Right renal pelvis (tissue), 4 donors: Measurements from ENCODE around the gene TMEM117. TPM values are rescaled to one million over a fixed set of nuclear protein-coding genes. Genes with fewer than 3 reads are reported as not detected.

Experiments used
- DNase-seq, 4 donors: peaks; one replicate each; pipeline ENCODE4 v3.0.0-alpha.2; 2013; ENCODE audit warnings: low read depth in 4 of 4, low spot score in 3 of 4, missing footprints in 1 of 4
- polyA plus RNA-seq, 4 donors: library from polyadenylated mRNA; unstranded; fragments of 120-200 nt; gene quantifications; one replicate each; pipeline ENCODE4 v1.2.1, GENCODE V29; 2013; ENCODE audit not compliant: insufficient read length in 4 of 4

TMEM117 gene
- 10 to 100 TPM; 12.1 to 16.4 (median 15.2) TPM for polyA plus RNA-seq

DNA sequence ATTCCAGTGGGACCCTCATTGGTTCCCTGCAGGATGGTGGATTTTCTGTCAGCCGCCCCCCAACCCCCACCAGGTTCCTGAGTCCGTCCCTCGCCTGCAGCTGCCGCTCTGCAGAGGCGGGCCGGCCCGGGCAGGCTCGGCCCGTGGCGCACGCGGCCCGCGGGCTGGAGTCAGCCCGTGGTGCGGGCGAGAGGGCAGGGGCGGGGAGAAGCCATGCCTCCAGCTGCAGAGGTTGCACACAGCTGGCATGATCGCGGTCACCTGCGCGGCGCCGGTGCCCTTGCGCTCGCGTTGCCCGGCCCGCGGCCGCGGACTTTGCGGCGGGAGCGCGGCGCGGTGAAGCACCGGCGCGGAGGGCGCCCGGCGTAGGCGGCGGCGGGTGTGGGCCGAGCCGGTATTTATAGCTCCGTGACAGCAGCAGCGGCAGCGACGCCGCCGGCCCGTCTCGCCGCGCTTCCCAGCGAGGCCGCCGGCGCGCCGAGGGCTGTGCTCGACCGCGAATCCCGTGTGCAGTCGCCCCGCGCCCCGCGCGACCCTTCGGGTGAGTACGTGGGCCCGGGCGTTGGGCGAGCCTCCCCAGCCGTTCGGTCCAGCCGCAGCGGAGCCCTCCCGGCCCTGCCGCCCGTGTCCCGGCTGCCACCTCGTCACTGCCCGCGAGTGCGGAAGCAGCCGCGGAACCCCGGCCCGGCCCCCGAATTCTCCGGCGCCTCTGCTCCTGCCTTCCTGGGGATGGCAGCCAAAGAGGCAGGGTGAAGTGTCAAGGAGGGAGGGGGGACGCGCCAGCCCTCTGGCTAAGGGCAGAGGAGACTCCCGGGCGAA, at the start of gene TMEM117:
TMEM117 (plus strand) TSS at position 426 of the 819 bp plus-strand sequence.
- peak in 3 of 4 donors; percentile 32 to 64 (median 46) for DNase-seq

DNA sequence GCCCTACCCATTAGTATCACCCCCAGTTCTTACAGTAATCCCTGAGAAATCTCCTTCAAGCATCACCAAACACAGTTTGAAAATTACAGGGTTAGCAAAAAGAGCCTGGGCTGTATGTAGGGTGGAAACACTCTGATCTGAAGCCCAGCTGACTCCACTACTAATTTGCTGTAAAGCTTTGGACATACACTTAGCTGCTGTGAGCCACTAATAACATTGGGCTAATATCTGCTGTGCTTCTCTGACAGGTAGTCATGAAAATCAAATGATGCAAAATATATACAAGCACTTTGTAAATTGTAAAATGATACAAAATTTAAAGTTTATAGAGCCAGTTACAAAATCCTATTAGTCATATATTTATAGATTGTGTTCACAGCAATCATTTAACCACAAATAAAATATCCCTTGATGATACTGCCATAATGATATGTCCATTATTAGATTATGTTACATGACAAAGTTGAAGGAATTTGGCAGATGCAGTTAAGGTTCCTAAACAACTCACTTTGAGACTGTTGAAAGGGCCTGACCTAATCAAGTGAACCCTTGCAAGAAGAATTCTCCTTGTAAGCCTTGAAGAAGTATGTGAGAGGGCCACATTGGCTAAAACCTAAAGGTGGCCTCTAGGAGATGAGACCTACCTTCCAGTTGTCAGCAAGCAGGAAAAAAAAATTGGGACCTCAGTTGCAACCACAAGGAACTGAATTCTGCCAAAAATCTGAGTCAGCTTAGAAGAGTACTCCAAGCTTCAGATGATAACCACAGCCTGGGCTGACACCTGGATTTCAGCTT, 48.8 kb upstream of the TMEM117 start:
- no peak for DNase-seq

DNA sequence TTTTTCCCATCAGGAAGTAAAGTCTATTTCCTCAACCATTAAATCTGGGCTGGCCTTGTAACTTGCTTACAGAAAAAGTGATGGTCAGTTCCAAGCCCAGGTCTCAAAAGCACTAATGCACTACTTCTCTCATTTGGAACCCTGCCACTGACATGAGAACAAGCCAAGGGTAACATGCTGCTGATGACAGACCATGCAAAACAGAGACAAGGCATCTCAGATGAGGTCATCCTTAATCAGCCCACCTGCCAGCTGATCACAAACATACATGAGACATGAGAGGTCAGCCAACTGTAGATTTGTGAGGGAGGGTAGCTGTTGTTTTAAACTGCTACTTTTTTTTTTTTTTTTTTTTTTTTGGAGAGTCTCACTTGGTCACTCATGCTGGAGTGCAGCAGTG, 45.9 kb upstream of the TMEM117 start:
- no peak for DNase-seq

DNA sequence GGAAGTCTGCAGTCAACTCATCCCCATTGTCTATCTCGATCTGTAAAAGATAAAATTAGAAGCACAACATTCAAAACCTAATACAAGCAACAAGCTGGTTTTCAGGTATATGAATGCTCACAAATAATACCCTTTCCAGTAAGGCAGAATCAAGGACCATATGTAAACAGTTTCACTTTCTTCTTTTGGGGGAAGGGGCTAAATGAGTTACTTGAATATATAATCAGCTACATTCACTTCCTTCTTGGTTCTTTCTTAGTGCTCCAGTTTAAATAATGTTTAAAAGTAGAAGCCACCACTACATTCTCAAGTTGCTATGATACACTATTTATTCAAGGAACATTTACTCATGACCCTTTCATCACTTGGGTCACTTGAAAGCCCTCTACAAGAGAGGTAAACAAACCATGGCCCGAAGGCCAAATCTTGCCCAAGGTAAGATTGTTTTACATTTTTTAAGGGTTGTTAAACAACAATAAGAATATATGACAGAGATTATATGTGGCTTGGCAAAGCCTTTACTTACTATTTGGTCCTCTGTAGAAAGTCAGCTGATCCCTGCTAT, 40.1 kb upstream of the TMEM117 start:
- no peak for DNase-seq

DNA sequence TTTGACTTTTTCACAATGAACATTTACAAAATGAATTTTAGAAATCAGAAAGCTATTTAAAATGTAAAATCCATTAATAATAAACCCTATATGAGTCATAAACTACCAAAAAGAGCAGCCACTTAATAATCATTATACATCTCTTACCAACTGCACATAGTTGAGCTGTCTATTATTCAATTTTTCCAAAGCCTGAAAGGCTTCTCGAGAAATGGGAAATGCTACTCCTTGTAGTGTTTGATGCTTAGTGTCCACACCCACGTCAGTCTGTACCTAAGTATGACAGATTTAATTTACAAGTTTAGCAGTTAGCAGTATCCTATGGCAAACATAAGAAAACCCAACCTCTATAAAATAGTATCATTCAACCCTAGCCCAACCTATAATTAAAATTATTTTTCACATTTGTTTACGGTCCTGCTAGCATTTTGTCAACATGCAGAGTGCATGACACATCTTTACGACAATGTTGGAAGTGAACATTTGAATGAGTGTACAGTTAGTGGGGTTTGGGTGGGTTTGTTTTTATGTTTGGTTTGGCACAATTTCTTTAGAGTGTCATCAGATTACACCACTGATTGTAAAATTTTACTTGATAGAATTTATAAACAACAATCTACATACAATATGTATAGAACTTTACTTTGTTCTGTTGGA, 38.2 kb upstream of the TMEM117 start:
- DNase-seq: no peak

DNA sequence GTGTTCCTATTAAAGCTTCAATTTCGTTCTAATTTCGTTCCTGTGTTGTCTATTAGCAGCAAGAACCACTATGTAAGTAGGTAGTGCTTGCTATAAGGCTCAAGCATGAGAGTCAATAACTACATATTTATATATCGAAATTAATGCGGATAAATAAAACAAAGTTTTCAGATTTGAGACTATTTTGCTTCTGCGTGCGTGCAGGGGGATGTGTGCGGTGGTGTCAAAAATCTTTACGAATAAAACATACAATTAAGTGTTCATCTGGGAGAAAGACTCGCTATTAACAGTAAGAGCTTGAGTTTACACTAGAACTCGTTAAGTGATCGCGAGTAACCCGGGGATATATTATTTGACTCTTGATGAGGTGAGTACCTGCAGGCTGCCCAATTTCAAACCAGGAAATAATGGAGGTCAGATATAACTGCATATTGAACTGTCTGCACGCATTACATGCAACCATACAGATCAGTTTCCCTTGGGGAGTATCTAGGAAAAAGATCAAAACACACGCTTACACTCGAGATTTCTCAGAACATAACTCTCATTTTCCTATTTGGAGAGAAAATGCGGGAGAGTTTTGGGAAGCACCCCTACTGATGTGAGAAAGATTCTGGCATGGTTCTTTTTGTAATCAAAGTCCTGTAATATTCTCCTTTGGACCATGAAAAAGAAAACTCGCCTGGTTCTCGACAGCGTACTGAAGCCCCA, 30.6 kb upstream of the TMEM117 start:
- DNase-seq: peak in 2 of 4 donors; percentile 13 to 22

DNA sequence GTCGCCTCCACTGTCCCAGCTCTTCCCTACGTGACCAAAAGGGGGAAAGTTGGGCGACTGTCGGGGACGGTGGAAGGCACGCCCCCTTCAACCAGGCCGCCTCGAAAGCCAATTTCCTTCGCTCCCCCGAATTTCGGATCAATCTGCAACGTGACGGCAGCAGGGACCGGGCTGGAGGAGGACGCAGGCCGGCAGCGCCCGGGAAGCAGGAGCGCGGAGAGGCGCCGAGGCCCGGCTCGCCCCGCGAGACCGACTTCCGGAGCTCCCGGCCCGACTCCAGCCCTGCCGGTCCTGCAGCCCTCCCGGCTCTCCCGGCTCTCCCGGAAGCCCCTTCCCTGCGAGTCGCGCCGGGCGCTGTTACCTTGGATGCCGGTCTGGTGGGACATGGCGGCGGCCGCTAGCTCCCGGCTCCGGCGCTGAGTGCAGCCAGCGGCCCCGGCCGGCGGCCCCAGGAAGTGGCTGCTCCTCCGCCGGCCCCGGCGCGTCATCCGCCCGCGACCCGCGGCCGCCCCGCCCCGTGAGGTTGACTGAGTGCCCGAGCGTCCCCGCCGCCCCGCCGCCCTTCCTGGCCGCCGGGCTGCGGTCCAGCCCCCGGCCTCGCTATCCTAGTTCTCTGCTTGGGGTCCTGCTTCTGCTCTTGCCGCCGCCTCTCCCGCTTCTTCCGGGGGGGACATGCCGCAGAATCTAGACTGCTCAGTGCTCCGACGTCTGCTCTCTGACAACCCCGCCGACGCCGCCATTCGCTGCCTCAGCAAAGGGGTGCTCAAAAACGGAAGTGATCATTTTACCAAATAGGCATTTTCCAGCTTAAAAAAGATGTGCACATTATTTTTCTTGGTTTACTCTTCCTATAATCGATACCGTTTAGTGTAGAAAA, 29.8 kb upstream of the TMEM117 start, which contains the start of gene TWF1:
TWF1 (minus strand) TSS at position 458 of the 877 bp plus-strand sequence; CDS start at position 386, 72 bp downstream.
- peak; percentile 69 to 79 (median 76) for DNase-seq

DNA sequence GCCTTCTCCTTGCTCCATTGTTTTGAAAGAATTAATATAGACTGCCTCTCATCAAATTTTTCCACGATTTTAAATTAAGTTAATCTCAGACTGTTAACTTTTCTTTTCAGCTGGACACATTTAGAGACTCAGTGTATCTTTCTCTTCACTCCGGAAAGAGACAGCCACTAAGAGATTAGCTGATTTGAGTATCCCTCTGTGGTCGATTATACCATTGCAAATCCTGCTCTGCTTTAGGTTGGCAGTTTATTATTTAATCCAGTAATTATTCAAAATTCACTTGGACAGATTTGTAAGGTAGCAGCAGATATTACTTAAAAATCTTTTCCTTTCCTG, 29.2 kb upstream of the TMEM117 start:
- no peak for DNase-seq

DNA sequence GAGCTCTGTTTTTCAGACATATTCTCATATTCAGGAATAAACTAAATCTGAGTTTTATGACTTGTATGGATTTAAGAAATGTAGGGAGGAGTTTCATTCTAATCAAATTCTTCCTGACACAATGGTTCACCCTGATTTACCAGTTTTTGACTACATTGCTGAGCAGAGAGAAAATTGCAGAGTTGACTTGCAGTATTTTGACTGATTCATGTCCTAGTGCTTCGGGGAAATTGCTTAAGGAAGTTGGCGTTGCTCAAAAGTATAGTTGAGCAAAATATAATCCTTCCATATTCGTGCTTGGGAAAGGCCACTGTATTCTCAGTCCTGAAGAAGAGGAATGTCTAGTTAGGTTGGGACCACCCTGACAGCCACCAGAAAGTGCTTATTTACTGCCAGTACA, 28.5 kb upstream of the TMEM117 start:
- no peak for DNase-seq

DNA sequence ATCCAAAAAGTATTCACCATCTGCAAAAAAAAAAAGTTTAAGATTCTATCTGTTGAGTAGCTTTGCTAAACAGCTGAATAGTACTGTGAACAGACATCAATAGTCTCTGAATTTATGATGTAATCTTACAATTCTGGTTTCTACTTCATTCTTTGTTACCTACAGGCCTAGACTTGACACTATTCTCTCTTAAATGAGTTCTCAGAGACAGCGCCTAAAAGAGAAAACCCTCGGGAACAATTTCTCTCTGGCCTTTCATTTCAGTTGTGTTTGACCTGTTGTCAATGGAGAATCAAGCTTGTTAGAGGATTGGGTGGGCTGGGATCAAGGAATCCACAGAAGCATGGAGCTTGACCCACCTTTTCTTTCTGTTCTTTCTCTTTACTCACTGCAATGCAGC, 23.8 kb upstream of the TMEM117 start:
- no peak for DNase-seq

DNA sequence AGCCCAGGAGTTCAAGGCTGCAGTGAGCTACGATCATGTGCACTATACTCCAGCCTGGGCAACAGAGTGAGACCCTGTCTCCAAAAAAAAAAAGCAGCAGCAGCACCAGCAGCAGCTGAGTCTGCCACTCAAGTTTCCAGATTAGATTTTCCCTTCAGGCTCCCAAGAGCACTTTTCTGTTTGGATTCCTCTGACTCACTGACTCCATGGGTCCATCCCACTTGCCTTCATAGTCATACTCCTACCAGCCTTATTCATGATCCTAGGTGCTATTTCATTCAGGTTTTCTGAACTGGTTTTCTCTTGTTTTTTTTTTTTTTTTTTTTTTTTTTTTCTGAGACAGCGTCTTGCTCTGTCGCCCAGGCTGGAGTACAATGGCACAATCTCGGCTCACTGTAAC, 23.0 kb upstream of the TMEM117 start:
- DNase-seq: no peak

DNA sequence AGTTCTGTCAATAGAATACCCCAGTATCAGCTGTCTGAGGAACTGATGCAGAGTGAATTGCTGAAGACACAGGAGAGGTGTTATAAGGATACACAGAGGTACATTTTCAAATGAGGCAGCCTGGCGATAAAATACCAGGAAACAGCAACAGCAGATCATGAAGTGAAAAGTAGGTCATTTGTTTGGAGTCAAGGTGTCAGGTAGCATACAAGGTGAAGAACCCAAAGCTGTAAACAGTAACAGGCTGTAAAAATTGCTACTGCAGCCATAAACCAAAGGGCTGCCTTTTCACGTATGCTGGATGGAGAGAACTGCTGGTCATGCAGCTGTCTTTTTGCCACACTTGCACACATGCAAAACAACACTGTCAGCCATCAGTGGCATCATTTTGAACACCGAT, 20.5 kb upstream of the TMEM117 start:
- DNase-seq: no peak

DNA sequence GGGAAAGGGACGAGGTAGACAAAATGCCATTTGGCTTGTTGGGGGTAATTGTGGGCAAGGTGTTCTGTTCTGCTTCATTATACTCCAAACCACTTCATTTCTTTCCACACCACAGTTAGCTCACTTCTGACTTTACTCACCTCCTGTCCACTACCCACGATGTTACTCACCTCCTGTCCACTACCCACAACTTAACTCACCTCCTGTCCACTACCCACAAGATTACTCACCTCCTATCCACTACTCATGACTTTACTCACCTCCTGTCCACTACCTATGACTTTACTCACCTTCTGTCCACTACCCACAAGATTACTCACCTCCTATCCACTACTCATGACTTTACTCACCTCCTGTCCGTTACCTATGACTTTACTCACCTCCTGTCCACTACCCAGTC, 19.7 kb upstream of the TMEM117 start:
- DNase-seq: no peak

DNA sequence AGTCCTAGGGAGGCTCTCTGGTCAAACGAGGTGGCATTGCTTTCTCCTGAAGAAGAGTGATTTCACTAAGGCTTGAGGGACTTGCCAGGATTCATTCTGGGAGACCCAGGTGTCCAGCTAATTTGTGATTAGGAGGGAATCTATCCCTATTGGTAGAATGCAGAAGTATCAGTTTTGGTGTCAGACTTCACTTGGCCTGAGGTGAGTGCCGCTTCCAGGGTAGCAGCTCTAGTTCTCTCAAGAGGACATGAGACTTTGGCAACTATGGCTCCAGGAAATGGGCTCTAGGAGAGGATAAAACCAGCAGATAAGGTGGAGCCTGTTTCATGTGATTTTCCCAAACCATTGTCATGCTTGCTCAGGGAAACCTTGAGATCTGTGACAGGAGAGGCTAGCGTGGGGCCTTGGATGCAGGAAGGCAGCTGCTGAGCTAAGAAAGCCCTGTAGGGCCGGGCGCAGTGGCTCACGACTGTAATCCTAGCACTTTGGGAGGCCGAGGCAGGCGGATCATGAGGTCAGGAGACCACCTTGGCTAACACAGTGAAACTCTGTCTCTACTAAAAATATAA, 11.6 kb upstream of the TMEM117 start:
- no peak for DNase-seq

DNA sequence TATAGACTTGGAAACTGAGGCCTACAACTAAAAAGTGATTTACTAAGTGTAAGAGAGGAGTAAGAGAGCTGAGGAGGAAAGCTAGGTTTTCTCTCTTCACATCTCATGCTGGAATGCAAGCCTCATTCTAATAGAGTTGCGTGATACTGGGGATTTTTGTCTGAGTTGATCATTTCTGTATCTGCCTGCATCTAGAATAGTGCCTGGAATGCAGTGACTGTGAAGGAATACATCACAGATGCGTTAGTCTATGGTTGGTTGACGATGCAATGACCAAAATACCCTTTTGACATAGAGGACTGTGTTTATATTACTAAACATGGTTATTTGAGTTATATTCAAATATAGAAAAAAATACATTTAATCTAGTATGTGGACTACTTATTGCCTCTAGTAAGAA, 9.2 kb upstream of the TMEM117 start:
- no peak for DNase-seq

DNA sequence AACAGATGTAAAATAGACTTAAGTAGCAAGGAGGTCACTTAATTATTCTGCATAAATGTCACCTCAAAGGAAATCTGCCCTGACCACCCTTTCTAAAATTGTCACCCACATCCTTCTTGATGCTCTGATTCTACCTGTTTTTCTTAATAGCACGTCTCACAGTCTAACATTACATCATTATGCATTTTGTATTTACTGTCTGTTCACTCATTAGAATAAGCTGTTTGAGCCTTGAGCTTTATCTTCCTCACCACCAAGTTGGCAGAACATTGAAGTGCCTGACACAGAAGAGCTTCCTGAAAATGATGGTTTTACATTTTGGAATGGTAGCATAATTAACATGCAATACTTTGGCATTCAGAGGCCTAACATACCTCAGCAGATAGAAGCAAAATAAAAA, 8.8 kb upstream of the TMEM117 start:
- DNase-seq: no peak

DNA sequence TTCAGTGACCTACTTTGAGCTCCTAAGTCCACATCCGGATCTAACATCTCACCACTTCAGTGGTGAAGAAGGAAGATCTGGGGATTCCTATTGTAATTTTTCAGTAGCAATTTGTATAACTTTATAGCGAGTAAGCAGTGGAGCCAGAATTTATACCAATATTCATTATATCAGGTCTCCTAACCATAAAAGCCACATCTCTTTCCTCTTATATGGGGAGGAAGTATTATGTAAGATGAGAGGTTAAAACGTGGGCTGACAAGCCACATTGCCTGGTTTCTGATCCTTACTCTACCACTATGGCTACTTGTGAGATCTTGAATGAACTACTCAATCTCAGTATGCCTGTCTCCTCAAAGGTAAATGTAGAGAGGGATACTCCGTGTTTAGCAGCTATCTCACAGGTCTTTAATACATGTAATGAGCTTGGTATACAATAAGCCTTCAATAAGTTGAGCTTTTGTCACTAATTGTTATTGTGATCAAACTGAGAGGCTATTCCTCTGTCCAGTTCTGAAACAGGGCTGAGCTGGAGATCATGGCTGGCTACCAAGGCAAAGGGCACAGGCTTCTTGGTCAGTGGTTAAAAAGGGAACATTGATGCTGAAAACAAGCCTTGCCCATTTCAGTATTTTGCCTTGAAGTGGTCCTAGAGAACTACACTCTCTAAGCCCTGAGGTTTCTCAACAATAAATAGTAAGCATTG, 3.3 kb upstream of the TMEM117 start:
- no peak for DNase-seq

DNA sequence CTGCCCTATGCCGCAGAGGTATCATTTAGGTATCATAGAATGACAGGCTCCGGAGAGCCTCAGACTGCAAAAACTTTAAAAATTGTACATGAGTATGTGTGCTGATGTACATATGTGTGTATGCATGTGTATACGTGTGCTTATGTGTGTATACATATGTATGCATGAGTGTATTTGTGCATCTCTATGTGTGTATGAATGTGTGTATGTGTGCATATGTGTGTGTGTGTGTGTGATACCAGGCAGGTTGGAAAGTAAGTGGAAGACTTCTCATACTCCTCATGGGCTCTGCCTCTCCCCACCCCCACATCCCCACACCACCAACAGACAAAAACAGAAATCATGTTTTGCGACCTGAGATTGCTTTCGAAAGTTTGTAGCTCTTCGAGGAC, 621 bp upstream of the TMEM117 start:
- no peak for DNase-seq
